ENCODE measurements around the gene TOM1L2. TPM values are rescaled to one million over a fixed set of nuclear protein-coding genes. Genes with fewer than 3 reads are reported as not detected.

TOM1L2 gene
- total and polyA plus RNA-seq, 2 of the 4 experiments (the other 2 are of a cell fraction), result 34.4 to 51.7 TPM

GRCh38 chr17:17846645-17847044, 125.6 kb downstream of the TOM1L2 start:
- Histone ChIP-seq H3K9ac (ENCODE audit: low read depth, low read length) (no peak overlapping the region), H3K4ac (ENCODE audit: low read depth, low read length) (no peak overlapping the region), H3K36me3 (ENCODE audit: control insufficient read depth, insufficient read depth, low read length) (peaks cover 11% of the 10 kb centered on the region; the same call in 1 of the 2 replicates), H3K9me3 (ENCODE audit: control insufficient read depth, insufficient read depth, low read length) (no peaks in the 10 kb centered on the region), H3K4me3 (ENCODE audit: insufficient read depth, low read depth, low read length) (no peak overlapping the region), H4K20me1 (ENCODE audit: insufficient read depth, low read length) (no peaks in the 10 kb centered on the region), H3K56ac (ENCODE audit: extremely low read depth, insufficient read depth, low read length) (no peak overlapping the region), H4K8ac (ENCODE audit: low read depth in 2 of 2, low read length in 2 of 2) (no peak overlapping the region), H2AFZ (replicated peaks; ENCODE audit: low read length, poor library complexity) (no peak overlapping the region), H4K5ac (ENCODE audit: low read depth, low read length) (no peak overlapping the region), H2BK15ac (ENCODE audit: low read depth, low read length) (no peak overlapping the region), H2BK120ac (ENCODE audit: low read depth, low read length) (no peak overlapping the region), H3K9me1 (ENCODE audit: insufficient read depth, low read length) (peaks cover 6% of the 10 kb centered on the region; the same call in 1 of the 2 replicates), H3K4me2 (ENCODE audit: low read depth, low read length) (no peak overlapping the region), H2BK5ac (ENCODE audit: low read depth, low read length, poor library complexity, severe bottlenecking) (no peak overlapping the region), H3K27me3 (ENCODE audit: control insufficient read depth, insufficient read depth, low read length) (no peaks in the 10 kb centered on the region), H2AK5ac (ENCODE audit: low read depth, low read length) (no peak overlapping the region), H3K23ac (ENCODE audit: low read depth, low read length) (no peak overlapping the region), H3K18ac (ENCODE audit: low read depth, low read length) (no peak overlapping the region), H4K91ac (ENCODE audit: insufficient read depth, low read depth, low read length) (no peak overlapping the region), H3K79me1 (ENCODE audit: low read depth in 1 of 2, low read length in 2 of 2) (no peaks in the 10 kb centered on the region), H3K4me1 (ENCODE audit: control insufficient read depth, insufficient read depth, low read length) (peaks cover 8% of the 10 kb centered on the region; the same call in 1 of the 2 replicates), H2BK20ac (ENCODE audit: low read depth, low read length) (no peak overlapping the region), H3K14ac (replicated peaks; ENCODE audit: low read depth, low read length) (no peak overlapping the region), H2AK9ac (replicated peaks; ENCODE audit: low read depth, low read length, poor library complexity) (no peak overlapping the region), H3K27ac (ENCODE audit: insufficient read depth, low read length) (no peak overlapping the region)
- in situ Hi-C loops (cut with MboI; ENCODE audit: low sequenced_read_pairs), result no loop called here
- no TSS peak for BruUV-seq (replicated peaks)
- ATAC-seq (ENCODE audit: low read depth), result no peak
- intact Hi-C loops (cut with micrococcal nuclease), result no loop called here
- dilution Hi-C loops (cut with HindIII; ENCODE audit: low sequenced_read_pairs, unreplicated experiment), result no loop called here
- TF ChIP-seq RAD21 (IDR thresholded peaks at IDR 0.05; ENCODE audit: low read length), result no peak
- no peak for TF ChIP-seq RCOR1 (IDR thresholded peaks at IDR 0.05; ENCODE audit: insufficient replicate concordance, low read length)
- TF ChIP-seq MAZ (IDR thresholded peaks at IDR 0.05; ENCODE audit: borderline replicate concordance, low read depth, low read length), result no peak
- TF ChIP-seq MAFK (IDR thresholded peaks at IDR 0.05; ENCODE audit: low read depth, low read length), result no peak
- TF ChIP-seq POLR2A (IDR thresholded peaks at IDR 0.05; ENCODE audit: low read depth, low read length), result no peak
- WGBS, 2 experiments (ENCODE audit: extremely low coverage in 2 of 2, insufficient read length in 1 of 2), result 90% methylated on average over 6 of the region's 8 CpGs; no CpG with 5 or more reads in 1 of the 2 experiments
- DNase-seq, result no peak
- ChIA-PET CTCF (no interaction called here), POLR2A (ENCODE audit: unreplicated experiment) (no interaction called here)

All from IMR-90 (cell line).